ENCODE data around the gene CARS1.

CARS1 gene

GRCh38 chr11:2990617-2991451 lies 66.4 kb downstream of the CARS1 start:
- DNase-seq, result no peak

DNA sequence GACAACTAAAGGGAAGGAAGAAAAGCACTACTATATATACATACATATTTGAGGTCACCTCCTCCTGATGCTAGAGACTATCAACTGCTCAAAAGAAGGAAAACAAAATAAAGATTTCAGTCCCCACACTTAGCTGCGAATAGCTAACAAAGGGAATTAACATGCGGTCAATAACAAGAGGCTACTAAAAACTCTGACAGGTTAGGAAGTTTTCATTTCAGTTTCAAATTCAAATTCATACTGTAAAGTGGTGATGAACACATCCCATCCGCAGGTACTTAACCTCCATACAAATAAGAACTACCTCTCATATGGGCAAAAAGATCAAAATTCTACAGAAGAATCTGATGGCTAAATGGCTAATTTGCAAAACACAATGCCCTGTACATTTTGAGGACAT lies 67.7 kb downstream of the CARS1 start:
- DNase-seq, result no peak

DNA sequence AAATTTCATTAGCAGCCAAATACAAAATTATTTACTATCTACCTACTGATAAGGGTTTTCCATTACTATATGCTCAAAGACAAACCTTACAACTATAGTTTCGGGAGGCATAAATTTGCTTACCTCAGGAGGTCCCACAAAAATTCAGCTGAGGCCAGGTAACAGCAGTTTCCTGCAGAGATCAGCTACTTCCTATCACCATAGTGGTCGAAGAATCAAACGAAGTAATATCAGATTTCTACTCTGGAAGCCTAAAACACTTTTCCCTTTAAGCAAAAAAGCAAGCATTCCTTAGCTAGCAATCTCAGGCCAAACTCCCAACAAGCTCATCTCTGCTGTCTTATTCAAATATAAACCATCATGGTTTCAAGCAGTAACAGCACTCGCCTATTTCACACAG lies 68.2 kb downstream of the CARS1 start:
- DNase-seq, result no peak

DNA sequence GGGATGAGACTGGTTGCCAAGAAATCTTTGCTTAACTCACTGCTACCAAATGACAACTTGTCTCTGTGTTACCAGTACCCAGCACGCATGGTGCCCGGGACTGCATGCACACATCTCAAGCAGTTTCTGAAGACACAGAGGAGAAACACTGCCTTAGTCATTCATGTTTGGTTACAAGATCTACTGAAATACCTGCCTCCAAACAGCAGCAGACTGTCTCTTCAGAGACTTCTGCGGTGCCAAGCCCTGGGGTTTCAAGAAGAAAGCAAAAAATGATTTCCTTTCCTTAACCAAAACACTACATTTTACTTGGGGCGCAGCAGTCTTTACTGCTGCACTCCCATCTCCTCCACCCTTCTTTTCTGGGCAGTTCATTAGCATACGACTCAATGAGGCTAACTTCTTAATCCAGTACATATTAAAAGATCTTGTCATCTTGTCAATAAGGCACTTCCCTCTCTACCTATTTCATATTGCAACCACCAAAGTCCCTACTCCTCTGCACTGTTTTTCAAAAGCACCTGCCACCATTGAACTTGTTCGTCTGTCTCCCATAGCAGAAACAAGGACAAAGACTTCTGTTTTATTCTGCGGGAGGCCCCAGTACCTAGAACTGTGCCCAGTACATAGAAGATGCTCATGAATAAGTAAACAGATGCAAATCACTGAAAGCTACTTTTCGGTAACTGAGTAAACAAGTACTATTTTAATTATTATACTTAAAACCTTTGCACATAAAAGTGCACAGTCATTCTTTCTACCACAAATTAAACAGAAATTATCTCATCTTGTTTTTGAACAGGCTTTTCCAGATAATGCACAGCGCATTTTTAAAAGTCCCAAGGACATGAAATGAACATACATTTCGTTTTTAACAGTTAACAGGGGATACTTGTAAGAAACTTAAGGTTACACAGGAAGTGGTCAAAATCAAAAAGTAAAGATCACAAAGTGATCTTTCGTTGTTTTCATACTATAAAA lies 69.1 kb downstream of the CARS1 start:
- peak; percentile 38 for DNase-seq

DNA sequence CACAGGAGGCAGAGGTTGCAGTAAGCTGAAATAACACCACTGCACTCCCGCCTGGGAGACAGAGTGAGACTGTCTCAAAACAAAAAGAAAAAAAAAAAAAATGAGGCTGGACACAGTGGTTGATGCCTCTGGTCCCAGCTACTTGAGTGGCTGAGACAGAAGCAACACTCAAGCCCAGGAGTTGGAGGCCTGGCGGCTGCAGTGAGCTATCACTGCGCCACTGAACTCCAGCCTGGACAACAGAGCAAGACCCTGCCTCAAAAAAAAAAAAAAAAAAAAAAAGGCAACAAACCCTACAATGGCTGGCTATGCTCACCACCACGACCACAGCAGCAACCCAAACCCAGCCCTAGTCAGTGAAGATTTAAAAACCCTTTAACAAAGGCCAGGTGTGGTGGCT lies 73.3 kb downstream of the CARS1 start:
- no peak for DNase-seq

DNA sequence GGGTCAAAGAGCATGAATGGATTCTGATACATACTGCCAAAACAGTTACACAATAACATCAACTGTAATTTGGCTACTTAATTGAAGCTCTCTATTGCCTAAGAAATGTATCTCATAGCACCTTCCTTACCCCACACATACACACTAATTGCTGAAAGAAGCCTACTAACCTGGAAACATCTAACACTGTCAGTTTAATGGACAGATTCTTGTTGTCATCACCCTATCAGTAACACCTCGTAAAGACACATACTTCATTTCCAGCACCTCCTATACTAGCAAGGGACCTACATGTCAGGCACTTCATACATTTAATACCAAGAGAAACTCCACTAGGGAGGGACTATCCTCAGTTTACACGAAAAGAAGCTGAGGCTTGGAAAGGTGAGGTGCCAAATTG lies 75.0 kb downstream of the CARS1 start:
- DNase-seq, result no peak

DNA sequence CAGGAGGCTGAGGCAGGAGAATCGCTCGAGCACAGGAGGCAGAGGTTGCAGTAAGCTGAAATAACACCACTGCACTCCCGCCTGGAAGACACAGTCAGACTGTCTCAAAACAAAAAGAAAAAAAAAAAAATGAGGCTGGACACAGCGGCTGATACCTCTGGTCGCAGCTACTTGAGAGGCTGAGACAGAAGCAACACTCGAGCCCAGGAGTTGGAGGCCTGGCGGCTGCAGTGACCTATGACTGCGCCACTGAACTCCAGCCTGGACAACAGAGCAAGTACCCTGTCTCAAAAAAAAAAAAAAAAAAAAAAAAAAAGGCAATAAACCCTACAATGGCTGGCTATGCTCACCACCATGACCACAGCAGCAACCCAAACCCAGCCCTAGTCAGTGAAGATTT lies 76.1 kb downstream of the CARS1 start:
- no peak for DNase-seq

DNA sequence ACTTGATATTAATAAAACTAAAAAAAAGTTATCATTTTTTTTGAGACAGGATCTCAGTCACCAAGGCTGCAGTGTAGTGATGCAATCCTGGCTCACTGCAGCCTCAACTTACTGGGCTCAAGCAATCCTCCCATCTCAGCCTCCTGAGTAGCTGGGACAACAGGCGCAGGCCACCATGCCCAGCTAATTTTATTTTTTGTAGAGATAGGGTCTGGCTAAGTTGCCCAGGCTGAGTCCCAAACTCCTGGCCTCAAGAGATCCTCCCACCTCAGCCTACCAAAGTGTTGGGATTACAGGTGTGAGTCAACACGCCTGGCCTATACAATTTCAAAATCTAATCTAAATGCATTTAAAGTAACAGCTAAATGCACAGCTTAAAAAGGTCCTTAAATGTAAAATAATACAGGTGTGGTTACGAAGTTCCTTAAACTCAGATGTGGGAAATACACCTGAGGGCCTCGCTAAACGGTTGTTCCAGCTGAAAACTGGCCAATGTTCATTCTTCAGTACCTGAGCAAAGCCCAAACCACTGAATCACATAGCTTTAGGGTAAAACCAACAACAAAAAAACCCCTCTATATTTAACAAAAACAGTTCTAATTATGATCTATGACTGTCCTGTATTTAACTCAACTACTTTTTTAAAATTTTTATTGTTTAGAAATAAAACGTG lies 76.9 kb downstream of the CARS1 start:
- DNase-seq, result no peak

GRCh38 chr11:2977113-2977512 lies 80.1 kb downstream of the CARS1 start:
- DNase-seq, result no peak

DNA sequence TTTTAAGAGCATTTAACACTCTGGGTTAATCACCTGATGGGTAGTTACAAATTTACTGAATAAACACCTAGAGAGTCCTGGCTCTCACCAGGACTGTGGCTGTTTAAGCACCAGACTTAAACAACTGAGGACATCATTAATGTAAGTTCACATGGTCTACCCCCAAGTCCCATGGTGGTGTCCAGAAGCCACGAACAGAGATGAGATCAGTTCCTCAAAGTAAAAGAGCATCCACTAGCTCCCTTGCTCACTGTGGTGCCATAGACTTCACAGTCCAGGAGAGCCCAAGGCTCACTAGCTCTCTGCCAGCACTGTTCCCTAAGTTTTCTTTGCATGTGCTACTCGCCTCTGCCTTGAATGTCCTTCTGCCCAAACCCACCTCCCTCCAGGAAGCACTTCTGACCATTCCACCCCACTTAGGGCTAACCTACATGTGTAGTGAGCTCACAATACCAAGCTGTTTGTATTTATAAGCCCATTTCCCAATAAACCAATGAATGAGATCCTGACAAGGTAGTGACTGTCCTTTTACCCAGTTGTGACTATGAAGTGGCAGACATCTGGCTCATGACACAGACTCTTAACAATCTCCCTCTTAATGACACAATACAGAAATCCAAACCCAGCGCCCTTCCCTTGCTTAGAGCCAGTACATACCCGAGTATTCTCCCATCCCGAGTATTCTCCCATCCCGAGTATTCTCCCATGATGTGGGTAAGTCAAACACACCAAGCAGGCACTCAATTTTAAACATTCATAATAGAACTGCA lies 80.7 kb downstream of the CARS1 start:
- DNase-seq, result no peak

DNA sequence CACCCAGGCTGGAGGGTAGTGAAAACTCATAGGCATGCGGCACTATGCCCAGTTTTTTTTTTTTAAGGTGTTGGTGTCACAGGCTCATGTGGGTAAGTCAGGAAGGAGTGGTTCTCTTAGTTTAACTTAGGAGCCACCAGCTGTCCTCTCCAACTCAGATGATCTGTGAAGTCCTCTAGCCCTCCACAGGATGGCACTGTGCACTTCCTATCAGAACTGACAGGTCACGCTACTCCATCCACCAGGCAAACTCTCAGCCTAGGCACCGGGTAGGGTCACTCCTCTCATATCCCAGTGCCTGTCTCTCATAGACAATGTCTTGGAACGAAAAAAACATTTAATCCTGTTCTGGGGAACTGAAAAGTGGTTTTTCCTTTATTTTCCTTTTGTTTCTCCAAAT lies 81.6 kb downstream of the CARS1 start:
- peak; percentile 46 for DNase-seq

DNA sequence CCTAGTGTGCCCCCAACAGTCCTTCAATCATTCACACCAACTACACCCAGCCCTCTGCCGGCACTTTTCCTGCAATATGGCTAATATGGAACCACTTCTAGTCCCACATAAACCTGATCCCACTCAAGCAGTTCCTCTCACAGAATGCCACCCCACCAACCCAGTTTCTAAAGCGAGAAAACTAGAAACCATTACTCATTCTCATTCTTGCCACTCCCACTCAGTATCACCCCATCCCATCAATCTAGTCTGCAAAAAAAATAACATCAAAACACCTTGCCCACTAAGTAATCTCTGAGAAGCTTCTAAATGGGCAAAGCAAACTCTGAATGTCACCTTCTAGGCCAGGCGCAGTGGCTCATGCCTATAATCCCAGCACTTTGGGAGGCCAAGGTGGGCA lies 83.0 kb downstream of the CARS1 start:
- no peak for DNase-seq

GRCh38 chr11:2968341-2968900 lies 88.8 kb downstream of the CARS1 start:
- DNase-seq, result no peak

DNA sequence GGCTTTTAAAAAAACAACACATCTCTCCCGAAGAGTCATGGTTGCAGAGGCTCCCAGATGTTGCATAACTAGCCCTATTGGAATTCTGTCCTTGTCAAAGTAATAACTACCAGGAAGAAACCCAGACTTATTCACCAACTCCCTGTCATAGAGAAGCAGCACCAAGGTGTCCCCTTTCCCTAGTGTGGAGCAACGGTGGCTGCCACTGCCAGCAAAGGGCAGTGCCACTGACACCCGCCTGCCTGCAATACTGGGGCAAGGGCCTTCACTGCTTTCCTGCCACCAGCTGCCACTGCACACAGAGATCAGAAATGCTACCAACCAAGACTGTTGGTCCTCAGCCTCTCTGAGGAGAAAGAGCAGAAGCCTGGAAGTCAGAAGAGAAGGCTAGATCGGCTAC lies 92.4 kb downstream of the CARS1 start:
- no peak for DNase-seq

GRCh38 chr11:2963761-2964160 lies 93.5 kb downstream of the CARS1 start:
- no peak for DNase-seq

GRCh38 chr11:2963112-2963754 lies 94.0 kb downstream of the CARS1 start:
- DNase-seq, result no peak

DNA sequence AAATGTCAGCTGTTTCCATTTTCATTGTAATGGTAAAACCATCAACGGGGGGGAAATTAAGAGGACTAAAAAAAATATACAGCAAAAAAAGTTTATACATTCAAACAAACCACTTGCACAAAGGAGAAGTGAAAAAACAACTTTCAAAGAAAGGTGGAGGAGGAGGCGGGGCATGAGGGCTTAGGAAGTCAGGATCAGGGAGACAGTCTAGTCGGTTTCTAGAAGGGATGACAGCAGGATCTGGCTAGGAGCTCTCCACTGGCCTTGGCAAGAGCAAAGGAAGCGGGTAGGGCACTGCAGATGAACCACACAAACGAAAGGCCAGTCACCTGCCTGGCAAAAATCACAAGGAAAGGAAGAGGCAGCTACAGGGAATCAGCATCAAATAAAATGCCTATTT lies 96.1 kb downstream of the CARS1 start:
- no peak for DNase-seq

DNA sequence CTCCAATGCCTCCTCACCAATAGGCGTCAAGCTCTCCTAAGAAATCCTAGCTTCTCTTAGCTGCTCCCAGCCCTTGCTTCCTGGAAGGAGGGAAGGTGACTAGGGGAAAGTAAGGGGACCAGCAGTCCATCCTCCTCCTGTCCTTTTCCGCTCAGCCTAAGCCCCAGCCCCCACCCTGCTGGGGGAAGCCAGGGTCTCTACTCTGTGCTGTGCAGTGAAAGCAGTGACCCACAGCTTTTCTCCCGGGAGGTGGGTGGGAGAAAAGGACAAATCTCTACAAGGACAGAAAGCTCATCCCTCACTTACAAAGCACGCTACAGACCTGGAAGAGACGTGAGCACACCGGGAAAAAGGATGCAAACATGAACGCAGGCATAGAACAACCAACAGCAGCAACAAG lies 97.1 kb downstream of the CARS1 start:
- DNase-seq, result no peak

DNA sequence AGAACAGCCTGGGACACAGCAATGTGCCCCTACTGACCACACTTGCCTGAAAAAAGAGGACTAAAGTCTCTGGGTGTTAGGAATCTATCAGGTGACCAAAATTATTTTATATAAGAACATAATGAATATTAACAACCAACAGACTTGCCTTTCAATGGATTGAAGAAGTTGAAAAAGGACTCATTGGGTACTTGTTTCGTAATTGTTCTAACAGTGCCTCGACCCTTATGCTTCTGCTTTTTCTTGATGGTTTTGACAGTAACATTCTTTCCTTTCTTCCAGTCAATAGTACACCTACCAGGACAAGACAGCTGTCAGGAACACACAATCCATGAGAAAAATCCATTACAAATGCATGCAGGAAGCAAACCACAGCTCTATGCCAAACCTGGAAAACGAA lies 99.0 kb downstream of the CARS1 start:
- no peak for DNase-seq

DNA sequence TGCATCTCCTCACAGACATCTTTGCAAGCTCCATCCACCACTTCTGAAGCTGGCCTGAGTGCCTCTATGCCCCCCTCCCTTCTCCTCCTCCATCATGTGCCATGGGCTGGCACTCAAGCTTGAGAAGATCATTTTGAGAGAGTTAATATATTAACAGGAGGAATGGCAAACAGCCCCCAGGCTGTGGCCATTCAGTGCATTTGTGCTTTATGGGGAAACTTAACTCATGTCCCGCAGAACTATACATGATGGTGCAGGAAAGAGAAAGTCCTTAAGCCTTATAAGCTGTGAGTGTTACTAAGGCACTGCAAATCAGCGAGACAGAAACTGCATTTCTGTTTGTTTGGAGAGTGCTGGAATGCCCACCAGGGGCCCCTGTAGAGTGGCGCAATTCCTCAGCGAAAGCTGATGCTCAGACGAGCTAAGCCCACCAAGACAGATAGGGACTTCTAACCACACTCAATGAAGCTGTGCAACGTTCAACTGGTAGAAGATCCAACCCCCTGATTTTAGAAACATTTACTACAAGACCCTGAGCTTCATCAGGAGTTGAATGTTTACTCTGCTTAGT lies 101.2 kb downstream of the CARS1 start:
- DNase-seq, result no peak

- DNase-seq, result no peak
Observed at GRCh38 chr11:2954263-2954662, 103.0 kb downstream of the CARS1 start.

Measured in CD4-positive, alpha-beta T cell treated with Interleukin-15 for 1 hour (primary cell).